Thoracic aorta (tissue), 2 donors: Measurements from ENCODE around the gene OR9Q1. TPM values are rescaled to one million over a fixed set of nuclear protein-coding genes. Genes with fewer than 3 reads are reported as not detected.

ENCODE experiments used
- ATAC-seq: fragments of 150-250 bp; one replicate; pipeline ENCODE4 v1.8.0; 2017; ENCODE audit warnings: low read depth; ENCODE audit not compliant: insufficient number of reproducible peaks, low FRiP score
- DNase-seq: peaks from one replicate; pipeline ENCODE4 v3.0.0-alpha.2; 2020; ENCODE audit warnings: low spot score
- H3K27ac ChIP-seq, 2 donors: fragments of 200-600 bp; sonication (generic); 1 replicate in 1 of 2; 2 replicates in 1 of 2; pipeline ENCODE4 v1.5.1; 2016; ENCODE audit warnings: mild to moderate bottlenecking in 2 of 2, moderate library complexity in 2 of 2
- H3K27me3 ChIP-seq: fragments of 200-600 bp; sonication (generic); replicated peaks from 2 replicates; pipeline ENCODE4 v1.6.0; 2016; ENCODE audit warnings: mild to moderate bottlenecking; ENCODE audit not compliant: insufficient read depth
- H3K36me3 ChIP-seq: fragments of 200-600 bp; sonication (generic); one replicate; pipeline ENCODE4 v1.5.1; 2016
- H3K4me1 ChIP-seq, 2 donors: fragments of 200-600 bp; sonication (generic); 1 replicate in 1 of 2; 2 replicates in 1 of 2; pipeline versions ENCODE4 v1.5.1 to v1.6.0; 2016; ENCODE audit warnings: low read depth in 2 of 2, mild to moderate bottlenecking in 1 of 2; ENCODE audit not compliant: control insufficient read depth in 1 of 2
- H3K4me3 ChIP-seq: fragments of 200-600 bp; sonication (generic); 2 replicates; pipeline ENCODE4 v1.5.1; 2016; ENCODE audit warnings: mild to moderate bottlenecking
- H3K9me3 ChIP-seq: fragments of 200-600 bp; sonication (generic); 2 replicates; pipeline ENCODE4 v1.5.1; 2016
- CTCF ChIP-seq: fragments of 200-600 bp; sonication (generic); IDR thresholded peaks from one replicate; pipeline ENCODE4 v1.5.1; 2019; ENCODE audit warnings: antibody characterized with exemption
- total RNA-seq, 2 donors: library from RNA; depleted of rRNA; stranded (reverse); fragments of >200 nt; gene quantifications; one replicate each; pipeline versions ENCODE4 v1.1.0 to v1.2.3, GENCODE V29; 2016

Gene OR9Q1
- total RNA-seq, 2 donors from 2014 or later: not detected

GRCh38 chr11:58121096-58121495 lies 97.4 kb downstream of the OR9Q1 start:
- H3K27ac ChIP-seq: no peak overlapping the region
- no peaks in the 10 kb centered on the region for H3K27me3 ChIP-seq
- no peak overlapping the region for H3K4me3 ChIP-seq
- no peak for ATAC-seq
- H3K9me3 ChIP-seq: no peaks in the 10 kb centered on the region
- DNase-seq: no peak
- TF ChIP-seq CTCF: no peak
- no peaks in the 10 kb centered on the region for H3K36me3 ChIP-seq
- no peaks in the 10 kb centered on the region for H3K4me1 ChIP-seq

GRCh38 chr11:58125469-58125868 lies 101.8 kb downstream of the OR9Q1 start, which contains the start of gene OR9I1:
TSS of gene OR9I1 (minus strand) at chr11:58125530. CDS start at chr11:58119444, 6,086 bp downstream.
- Histone ChIP-seq H3K4me3 (no peak within 1 kb of the TSS), H3K27me3 (no peaks in the 10 kb centered on the region), H3K9me3 (no peaks in the 10 kb centered on the region), H3K36me3 (no peaks in the 10 kb centered on the region), H3K27ac (no peak within 1 kb of the TSS), H3K4me1 (no peaks in the 10 kb centered on the region)
- ATAC-seq: no peak
- no peak for TF ChIP-seq CTCF
- DNase-seq: no peak

GRCh38 chr11:58127350-58127749 lies 103.7 kb downstream of the OR9Q1 start:
- Histone ChIP-seq H3K4me1 (no peaks in the 10 kb centered on the region), H3K36me3 (no peaks in the 10 kb centered on the region), H3K4me3 (no peak overlapping the region), H3K27ac (no peak overlapping the region), H3K27me3 (no peaks in the 10 kb centered on the region), H3K9me3 (no peaks in the 10 kb centered on the region)
- TF ChIP-seq CTCF: no peak
- ATAC-seq (no peak), DNase-seq (no peak)

- DNase-seq (no peak), ATAC-seq (no peak)
- Histone ChIP-seq H3K4me1 (no peaks in the 10 kb centered on the region), H3K27ac (no peak overlapping the region), H3K36me3 (no peaks in the 10 kb centered on the region), H3K4me3 (no peak overlapping the region), H3K9me3 (no peaks in the 10 kb centered on the region), H3K27me3 (no peaks in the 10 kb centered on the region)
- no peak for TF ChIP-seq CTCF
Measured at GRCh38 chr11:58133309-58134076, 109.8 kb downstream of the OR9Q1 start.

GRCh38 chr11:58134151-58134550 lies 110.5 kb downstream of the OR9Q1 start:
- ATAC-seq (no peak), DNase-seq (no peak)
- TF ChIP-seq CTCF: no peak
- Histone ChIP-seq H3K4me3 (no peak overlapping the region), H3K4me1 (no peaks in the 10 kb centered on the region), H3K36me3 (no peaks in the 10 kb centered on the region), H3K27ac (no peak overlapping the region), H3K27me3 (no peaks in the 10 kb centered on the region), H3K9me3 (no peaks in the 10 kb centered on the region)
